HepG2 (cell line): ENCODE measurements around the gene BTD. TPM values are rescaled to one million over a fixed set of nuclear protein-coding genes. Genes with fewer than 3 reads are reported as not detected.

Experiments
- ATAC-seq: fragments of 200-7000 bp; cut with Tn5 transposase; 3 replicates; pipeline ENCODE4 v1.9.1; 2020; ENCODE audit warnings: mild to moderate bottlenecking, moderate library complexity
- BruUV-seq: library from RNA; stranded (reverse); fragments of 400-500 nt; replicated peaks from 2 replicates; lab custom pipeline; 2021; lab: Mats Ljungman, UMichigan
- CTCF ChIA-PET: fragments of 300-600 bp; formaldehyde crosslinking; extraction: SDS; loops from one replicate; lab custom pipeline; 2021; ENCODE audit warnings: low total read pairs, inconsistent platforms, low intra/inter-chr PET ratio; lab: Yijun Ruan, JAX
- POLR2A ChIA-PET: fragments of 350-600 bp; sonication (Branson Sonifier 250); formaldehyde crosslinking; loops from one replicate; lab custom pipeline; 2020; ENCODE audit warnings: antibody characterized with exemption, inconsistent platforms; lab: Yijun Ruan, JAX
- DNase-seq: peaks from one replicate; pipeline ENCODE4 v3.0.0-alpha.2; 2015; ENCODE audit warnings: low spot score
- FAIRE-seq: peaks from 3 replicates; lab custom pipeline; 2011; peaks lifted over from hg19 to GRCh38; lab: Jason Lieb, UNC
- H2AFZ ChIP-seq: one replicate; pipeline ENCODE4 v1.6.1; 2011; ENCODE audit warnings: low read length, inconsistent platforms
- H3K27ac ChIP-seq: fragments of 300-600 bp; 3 replicates; pipeline ENCODE4 v1.8.0; 2011; ENCODE audit warnings: mixed run types, mild to moderate bottlenecking, mixed read lengths, low read length, inconsistent platforms; ENCODE audit not compliant: insufficient read depth; ENCODE audit errors: extremely low read length
- H3K27me3 ChIP-seq, 2 experiments: fragments of 200-600 bp in 1 of 2; 2 replicates in 1 of 2; 3 replicates in 1 of 2; pipeline versions ENCODE4 v1.6.0 to v1.8.0; 2011; ENCODE audit warnings: low read length in 2 of 2, mild to moderate bottlenecking in 2 of 2, moderate library complexity in 2 of 2, inconsistent platforms in 1 of 2; ENCODE audit not compliant: insufficient read depth in 2 of 2, control insufficient read depth in 1 of 2
- H3K36me3 ChIP-seq, 2 experiments: fragments of 200-600 bp in 1 of 2; replicated peaks in 1 of 2; 2 replicates in 1 of 2; 3 replicates in 1 of 2; pipeline versions ENCODE4 v1.5.1 to v1.8.0; 2011; ENCODE audit warnings: low read length in 2 of 2, inconsistent platforms in 1 of 2; ENCODE audit not compliant: insufficient read depth in 2 of 2, control insufficient read depth in 1 of 2
- H3K4me1 ChIP-seq: 2 replicates; pipeline ENCODE4 v1.5.1; 2012; ENCODE audit warnings: low read length, inconsistent platforms; ENCODE audit not compliant: insufficient read depth
- H3K4me2 ChIP-seq: 2 replicates; pipeline ENCODE4 v1.6.0; 2011; ENCODE audit warnings: low read depth, low read length, inconsistent platforms
- H3K4me3 ChIP-seq, 3 experiments: fragments of 200-600 bp in 1 of 3; sonication (generic), shearing (Covaris generic) in 1 of 3; replicated peaks in 1 of 3; 2 replicates each; pipeline ENCODE4 v1.5.1; 2011 to 2016; ENCODE audit warnings: low read length in 3 of 3, inconsistent platforms in 2 of 3, low read depth in 2 of 3, mild to moderate bottlenecking in 2 of 3, control low read depth in 1 of 3, mixed read lengths in 1 of 3; ENCODE audit not compliant: insufficient read depth in 1 of 3
- H3K79me2 ChIP-seq: one replicate; pipeline ENCODE4 v1.6.1; 2011; ENCODE audit warnings: low read length, inconsistent platforms; ENCODE audit not compliant: insufficient read depth
- H3K9ac ChIP-seq: 2 replicates; pipeline ENCODE4 v1.6.0; 2011; ENCODE audit warnings: mild to moderate bottlenecking, low read depth, low read length, inconsistent platforms; ENCODE audit not compliant: insufficient read depth
- H3K9me3 ChIP-seq: 2 replicates; pipeline ENCODE4 v1.5.1; 2012; ENCODE audit warnings: mild to moderate bottlenecking, low read length
- H4K20me1 ChIP-seq: 2 replicates; pipeline ENCODE4 v1.6.0; 2011; ENCODE audit warnings: inconsistent platforms, mild to moderate bottlenecking, low read length, moderate library complexity; ENCODE audit not compliant: insufficient read depth
- FOXA3 ChIP-seq: IDR thresholded peaks from 2 replicates; pipeline ENCODE4 v1.6.1; 2016; ENCODE audit warnings: missing genetic modification reagents, missing compliant biosample characterization
- MED1 ChIP-seq: sonication (generic); formaldehyde crosslinking; IDR thresholded peaks from 2 replicates; pipeline ENCODE4 v1.4.0; 2020; ENCODE audit warnings: missing genetic modification reagents
- NBN ChIP-seq: fragments of 450-650 bp; conservative IDR thresholded peaks from 2 replicates; pipeline ENCODE4 v1.6.1; 2017
- NCOA5 ChIP-seq: sonication (generic); formaldehyde crosslinking; IDR thresholded peaks from 2 replicates; pipeline ENCODE4 v1.4.0; 2020; ENCODE audit warnings: missing genetic modification reagents
- PHF8 ChIP-seq: sonication (generic); formaldehyde crosslinking; IDR thresholded peaks from 2 replicates; pipeline ENCODE4 v1.5.0; 2020; ENCODE audit warnings: missing genetic modification reagents
- RXRB ChIP-seq: IDR thresholded peaks from 2 replicates; pipeline ENCODE4 v1.6.1; 2016; ENCODE audit warnings: borderline replicate concordance, missing genetic modification reagents, missing compliant biosample characterization
- TBL1XR1 ChIP-seq: fragments of 150-350 bp; IDR thresholded peaks from 2 replicates; pipeline ENCODE4 v1.6.1; 2014; ENCODE audit warnings: borderline replicate concordance, low read length; ENCODE audit not compliant: partially characterized antibody
- ZKSCAN5 ChIP-seq: sonication (generic); formaldehyde crosslinking; IDR thresholded peaks from 2 replicates; pipeline ENCODE4 v1.5.1; 2020; ENCODE audit warnings: mild to moderate bottlenecking, missing genetic modification reagents
- ZNF569 ChIP-seq: sonication (generic); formaldehyde crosslinking; IDR thresholded peaks from 2 replicates; pipeline ENCODE4 v1.5.0; 2020; ENCODE audit warnings: mild to moderate bottlenecking, missing genetic modification reagents, moderate library complexity, borderline replicate concordance
- WGBS: methylation state at CpG from one replicate; pipeline ENCODE4 v1.1.6; 2017; ENCODE audit warnings: low lambda C conversion rate; 5-methylcytosine and 5-hydroxymethylcytosine counted together
- in situ Hi-C: cut with HindIII; loops from 2 replicates; pipeline ENCODE4 v1.10.0; 2017; ENCODE audit warnings: low pct_unique_long_range_greater_than_20kb; ENCODE audit not compliant: extremely low pct_ligation_motif_present
- intact Hi-C: fragments of 100-400 bp; cut with micrococcal nuclease; formaldehyde crosslinking; loops from one replicate; pipeline ENCODE4 v1.10.0; 2022; ENCODE audit not compliant: unreplicated experiment
- polyA plus RNA-seq, 8 experiments: library from polyadenylated mRNA; depleted of rRNA in 3 of 8; stranded (reverse) in 7 of 8; unstranded in 1 of 8; fragments of >200 nt; fragmentation: Illumina TruSeq in 4 of 8; extraction: Trizol in 4 of 8; gene quantifications; 2 replicates each; pipeline versions ENCODE4 v1.2.1 to v1.2.3, GENCODE V29; 2011 to 2016; ENCODE audit warnings: low read depth in 4 of 8, missing spikeins in 1 of 8, mixed read lengths in 1 of 8; ENCODE audit not compliant: insufficient read depth in 1 of 8
- total RNA-seq, 5 experiments: library from RNA; depleted of rRNA; stranded (reverse); fragments of >200 nt; fragmentation: Illumina TruSeq; extraction: Trizol; gene quantifications; 2 replicates each; pipeline ENCODE4 v1.2.3, GENCODE V29; 2016; ENCODE audit warnings: low read depth in 1 of 5
- TF ChIP-seq, protein P1 (sequence below), 2 experiments: sonication (generic) in 1 of 2; formaldehyde crosslinking in 1 of 2; IDR thresholded peaks; 2 replicates each; pipeline versions ENCODE4 v1.4.0 to v1.6.1; 2018 to 2020; ENCODE audit warnings: missing genetic modification reagents in 2 of 2, borderline replicate concordance in 1 of 2, low read depth in 1 of 2, mild to moderate bottlenecking in 1 of 2, missing biosample characterization in 1 of 2
- TF ChIP-seq, protein P2 (sequence below): sonication (generic); formaldehyde crosslinking; IDR thresholded peaks from 2 replicates; pipeline ENCODE4 v1.8.0; 2022; ENCODE audit warnings: low read depth, missing genetic modification reagents
- TF ChIP-seq, protein P3 (sequence below): sonication (generic); formaldehyde crosslinking; conservative IDR thresholded peaks from 2 replicates; pipeline ENCODE4 v1.4.0; 2020; ENCODE audit warnings: missing genetic modification reagents
- TF ChIP-seq, protein P4 (sequence below): sonication (generic); formaldehyde crosslinking; IDR thresholded peaks from 2 replicates; pipeline ENCODE4 v1.5.0; 2020; ENCODE audit warnings: missing genetic modification reagents
- TF ChIP-seq, protein P5 (sequence below): IDR thresholded peaks from 2 replicates; pipeline ENCODE4 v1.6.1; 2018; ENCODE audit warnings: missing genetic modification reagents, mild to moderate bottlenecking, missing compliant biosample characterization

The BTD gene
- total and polyA plus RNA-seq, 2 of the 13 experiments (the other 11 are each of a cell fraction or from before 2014, with no cell fraction given), result 15.7 to 35.5 TPM

DNA sequence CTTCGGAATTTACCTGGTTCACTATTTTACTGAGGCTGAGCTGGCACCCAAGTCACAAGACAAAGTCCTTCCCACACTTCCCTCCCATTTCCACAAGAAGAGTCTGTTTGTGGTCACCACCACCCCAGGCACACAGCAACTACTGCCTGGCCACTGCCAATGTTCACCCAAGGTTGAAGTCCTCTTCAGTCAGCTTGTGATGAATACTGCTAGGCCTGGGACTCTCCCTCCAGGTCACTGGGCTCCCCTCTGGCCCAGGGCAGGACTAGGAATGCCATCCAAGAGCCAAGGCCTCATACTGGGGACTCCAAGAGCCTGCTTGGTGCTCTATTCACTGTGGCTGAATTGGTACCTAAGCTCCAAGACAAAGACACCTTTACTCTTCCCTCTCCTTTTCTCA is 49.6 kb upstream of the BTD start (continued):
- TF ChIP-seq, protein P1, sequence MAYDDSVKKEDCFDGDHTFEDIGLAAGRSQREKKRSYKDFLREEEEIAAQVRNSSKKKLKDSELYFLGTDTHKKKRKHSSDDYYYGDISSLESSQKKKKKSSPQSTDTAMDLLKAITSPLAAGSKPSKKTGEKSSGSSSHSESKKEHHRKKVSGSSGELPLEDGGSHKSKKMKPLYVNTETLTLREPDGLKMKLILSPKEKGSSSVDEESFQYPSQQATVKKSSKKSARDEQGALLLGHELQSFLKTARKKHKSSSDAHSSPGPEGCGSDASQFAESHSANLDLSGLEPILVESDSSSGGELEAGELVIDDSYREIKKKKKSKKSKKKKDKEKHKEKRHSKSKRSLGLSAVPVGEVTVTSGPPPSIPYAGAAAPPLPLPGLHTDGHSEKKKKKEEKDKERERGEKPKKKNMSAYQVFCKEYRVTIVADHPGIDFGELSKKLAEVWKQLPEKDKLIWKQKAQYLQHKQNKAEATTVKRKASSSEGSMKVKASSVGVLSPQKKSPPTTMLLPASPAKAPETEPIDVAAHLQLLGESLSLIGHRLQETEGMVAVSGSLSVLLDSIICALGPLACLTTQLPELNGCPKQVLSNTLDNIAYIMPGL (CRISPR knock-in tag; IDR thresholded peaks at IDR 0.05; ENCODE audit: borderline replicate concordance in 1 of 2, low read depth in 1 of 2), result no peak
- TF ChIP-seq, protein P2, sequence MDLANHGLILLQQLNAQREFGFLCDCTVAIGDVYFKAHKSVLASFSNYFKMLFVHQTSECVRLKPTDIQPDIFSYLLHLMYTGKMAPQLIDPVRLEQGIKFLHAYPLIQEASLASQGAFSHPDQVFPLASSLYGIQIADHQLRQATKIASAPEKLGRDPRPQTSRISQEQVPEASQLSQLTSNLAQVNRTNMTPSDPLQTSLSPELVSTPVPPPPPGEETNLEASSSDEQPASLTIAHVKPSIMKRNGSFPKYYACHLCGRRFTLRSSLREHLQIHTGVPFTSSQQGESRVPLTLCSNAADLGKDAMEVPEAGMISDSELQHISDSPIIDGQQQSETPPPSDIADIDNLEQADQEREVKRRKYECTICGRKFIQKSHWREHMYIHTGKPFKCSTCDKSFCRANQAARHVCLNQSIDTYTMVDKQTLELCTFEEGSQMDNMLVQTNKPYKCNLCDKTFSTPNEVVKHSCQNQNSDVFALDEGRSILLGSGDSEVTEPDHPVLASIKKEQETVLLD (CRISPR knock-in tag), result no peak
- TF ChIP-seq PHF8 (CRISPR knock-in tag) (no peak), NCOA5 (CRISPR knock-in tag) (no peak), NBN (no peak)
- TF ChIP-seq, protein P3, sequence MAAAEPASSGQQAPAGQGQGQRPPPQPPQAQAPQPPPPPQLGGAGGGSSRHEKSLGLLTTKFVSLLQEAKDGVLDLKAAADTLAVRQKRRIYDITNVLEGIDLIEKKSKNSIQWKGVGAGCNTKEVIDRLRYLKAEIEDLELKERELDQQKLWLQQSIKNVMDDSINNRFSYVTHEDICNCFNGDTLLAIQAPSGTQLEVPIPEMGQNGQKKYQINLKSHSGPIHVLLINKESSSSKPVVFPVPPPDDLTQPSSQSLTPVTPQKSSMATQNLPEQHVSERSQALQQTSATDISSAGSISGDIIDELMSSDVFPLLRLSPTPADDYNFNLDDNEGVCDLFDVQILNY (CRISPR knock-in tag), result no peak

DNA sequence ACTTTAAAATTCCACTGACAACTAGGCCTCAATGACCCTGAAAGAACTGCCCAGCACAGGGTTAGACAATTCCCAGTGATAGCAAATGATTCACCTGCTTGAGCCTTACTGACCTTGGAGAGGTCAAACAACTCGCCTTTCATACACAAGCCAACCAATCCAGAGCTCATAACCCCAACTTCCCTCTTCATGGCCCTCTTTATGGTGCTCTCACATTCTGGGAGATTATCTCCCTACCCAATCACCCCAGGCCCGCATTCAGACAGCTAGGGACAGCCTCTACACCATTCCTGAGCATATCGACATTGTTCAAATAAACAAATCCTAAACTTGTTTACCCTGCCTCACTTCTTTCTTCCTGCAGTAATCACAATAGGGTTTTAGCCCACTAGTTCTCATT is 47.8 kb upstream of the BTD start:
- DNase-seq, result peak; percentile 55
- Histone ChIP-seq H3K4me2 (peak overlapping the region; percentile 49), H4K20me1 (no peaks in the 10 kb centered on the region), H3K9me3 (no peaks in the 10 kb centered on the region), H3K4me3 (no peak overlapping the region), H3K27me3 (no peaks in the 10 kb centered on the region), H3K27ac (peak overlapping the region; percentile 46), H3K79me2 (no peaks in the 10 kb centered on the region), H2AFZ (no peak overlapping the region), H3K4me1 (peaks cover 37% of the 10 kb centered on the region), H3K36me3 (no peaks in the 10 kb centered on the region; a peak in 1 of 5 replicates), H3K9ac (no peak overlapping the region)
- in situ Hi-C loops (no loop called here), intact Hi-C loops (loop anchor here (10.0 kb wide), 1 partner anchor 349 kb away; the partner anchor contains the start of gene CAPN7)
- peak; percentile 52 for FAIRE-seq
- 13% methylated on average over 3 of the region's 3 CpGs for WGBS
- peak; percentile 94 for ATAC-seq
- ChIA-PET CTCF (no interaction called here), POLR2A (interaction anchor here (0.6 to 0.9 kb wide), 3 partner anchors 48 to 348 kb away, joined by 3 read pairs; partner anchors contain the start of genes BTD, CAPN7 and METTL6)
- no TSS peak for BruUV-seq
- TF ChIP-seq, protein P3 (CRISPR knock-in tag), result no peak
- TF ChIP-seq RXRB (CRISPR knock-in tag), result peak; percentile 65; the same call in 1 of the 2 replicates
- TF ChIP-seq, protein P4, sequence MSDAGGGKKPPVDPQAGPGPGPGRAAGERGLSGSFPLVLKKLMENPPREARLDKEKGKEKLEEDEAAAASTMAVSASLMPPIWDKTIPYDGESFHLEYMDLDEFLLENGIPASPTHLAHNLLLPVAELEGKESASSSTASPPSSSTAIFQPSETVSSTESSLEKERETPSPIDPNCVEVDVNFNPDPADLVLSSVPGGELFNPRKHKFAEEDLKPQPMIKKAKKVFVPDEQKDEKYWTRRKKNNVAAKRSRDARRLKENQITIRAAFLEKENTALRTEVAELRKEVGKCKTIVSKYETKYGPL (CRISPR knock-in tag), result no peak
- TF ChIP-seq ZNF569 (CRISPR knock-in tag), result no peak
- TF ChIP-seq TBL1XR1, result no peak
- no peak for TF ChIP-seq ZKSCAN5 (CRISPR knock-in tag)
- TF ChIP-seq, protein P5, sequence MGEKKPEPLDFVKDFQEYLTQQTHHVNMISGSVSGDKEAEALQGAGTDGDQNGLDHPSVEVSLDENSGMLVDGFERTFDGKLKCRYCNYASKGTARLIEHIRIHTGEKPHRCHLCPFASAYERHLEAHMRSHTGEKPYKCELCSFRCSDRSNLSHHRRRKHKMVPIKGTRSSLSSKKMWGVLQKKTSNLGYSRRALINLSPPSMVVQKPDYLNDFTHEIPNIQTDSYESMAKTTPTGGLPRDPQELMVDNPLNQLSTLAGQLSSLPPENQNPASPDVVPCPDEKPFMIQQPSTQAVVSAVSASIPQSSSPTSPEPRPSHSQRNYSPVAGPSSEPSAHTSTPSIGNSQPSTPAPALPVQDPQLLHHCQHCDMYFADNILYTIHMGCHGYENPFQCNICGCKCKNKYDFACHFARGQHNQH, result 0 out of 2 replicates have a peak, but pooled peaks have one; percentile 31
- peak; percentile 52; the same call in 1 of the 2 replicates for TF ChIP-seq FOXA3 (CRISPR knock-in tag)
- TF ChIP-seq MED1 (CRISPR knock-in tag), result peak; percentile 25; the same call in 1 of the 2 replicates
